OCI-LY1 (cell line): ENCODE measurements around the gene CTBP2.

Experiments
- CTCF ChIP-seq: fragments of 200-600 bp; sonication (generic), shearing (Covaris generic); IDR thresholded peaks from 2 replicates; pipeline ENCODE4 v1.5.1; 2017; ENCODE audit warnings: mild to moderate bottlenecking, antibody characterized with exemption, low read length, moderate library complexity, mixed read lengths
- EZH2 ChIP-seq: fragments of 200-600 bp; sonication (generic), shearing (Covaris generic); IDR thresholded peaks from 2 replicates; pipeline ENCODE4 v1.8.0; 2017; ENCODE audit warnings: borderline replicate concordance, mixed run types, mild to moderate bottlenecking, antibody characterized with exemption, low read length, moderate library complexity, mixed read lengths

- TF ChIP-seq CTCF (no peak), EZH2 (no peak)
These were observed 103.0 kb downstream of the CTBP2 start for GRCh38 chr10:125057158-125058001.
